Thoracic aorta (tissue), 2 donors: Measurements from ENCODE around the gene OXNAD1. TPM values are rescaled to one million over a fixed set of nuclear protein-coding genes. Genes with fewer than 3 reads are reported as not detected.

Experiments used
- ATAC-seq: fragments of 150-250 bp; one replicate; pipeline ENCODE4 v1.8.0; 2017; ENCODE audit warnings: low read depth; ENCODE audit not compliant: insufficient number of reproducible peaks, low FRiP score
- DNase-seq: peaks from one replicate; pipeline ENCODE4 v3.0.0-alpha.2; 2020; ENCODE audit warnings: low spot score
- H3K27ac ChIP-seq, 2 donors: fragments of 200-600 bp; sonication (generic); 1 replicate in 1 of 2; 2 replicates in 1 of 2; pipeline ENCODE4 v1.5.1; 2016; ENCODE audit warnings: mild to moderate bottlenecking in 2 of 2, moderate library complexity in 2 of 2
- H3K27me3 ChIP-seq: fragments of 200-600 bp; sonication (generic); replicated peaks from 2 replicates; pipeline ENCODE4 v1.6.0; 2016; ENCODE audit warnings: mild to moderate bottlenecking; ENCODE audit not compliant: insufficient read depth
- H3K36me3 ChIP-seq: fragments of 200-600 bp; sonication (generic); one replicate; pipeline ENCODE4 v1.5.1; 2016
- H3K4me1 ChIP-seq, 2 donors: fragments of 200-600 bp; sonication (generic); 1 replicate in 1 of 2; 2 replicates in 1 of 2; pipeline versions ENCODE4 v1.5.1 to v1.6.0; 2016; ENCODE audit warnings: low read depth in 2 of 2, mild to moderate bottlenecking in 1 of 2; ENCODE audit not compliant: control insufficient read depth in 1 of 2
- H3K4me3 ChIP-seq: fragments of 200-600 bp; sonication (generic); 2 replicates; pipeline ENCODE4 v1.5.1; 2016; ENCODE audit warnings: mild to moderate bottlenecking
- H3K9me3 ChIP-seq: fragments of 200-600 bp; sonication (generic); 2 replicates; pipeline ENCODE4 v1.5.1; 2016
- total RNA-seq, 2 donors: library from RNA; depleted of rRNA; stranded (reverse); fragments of >200 nt; gene quantifications; one replicate each; pipeline versions ENCODE4 v1.1.0 to v1.2.3, GENCODE V29; 2016
- TF ChIP-seq, protein P1 (sequence below): fragments of 200-600 bp; sonication (generic); IDR thresholded peaks from one replicate; pipeline ENCODE4 v1.5.1; 2019; ENCODE audit warnings: antibody characterized with exemption

Gene OXNAD1
- total RNA-seq, 2 donors from 2014 or later, result 6.8 to 7.9 TPM

DNA sequence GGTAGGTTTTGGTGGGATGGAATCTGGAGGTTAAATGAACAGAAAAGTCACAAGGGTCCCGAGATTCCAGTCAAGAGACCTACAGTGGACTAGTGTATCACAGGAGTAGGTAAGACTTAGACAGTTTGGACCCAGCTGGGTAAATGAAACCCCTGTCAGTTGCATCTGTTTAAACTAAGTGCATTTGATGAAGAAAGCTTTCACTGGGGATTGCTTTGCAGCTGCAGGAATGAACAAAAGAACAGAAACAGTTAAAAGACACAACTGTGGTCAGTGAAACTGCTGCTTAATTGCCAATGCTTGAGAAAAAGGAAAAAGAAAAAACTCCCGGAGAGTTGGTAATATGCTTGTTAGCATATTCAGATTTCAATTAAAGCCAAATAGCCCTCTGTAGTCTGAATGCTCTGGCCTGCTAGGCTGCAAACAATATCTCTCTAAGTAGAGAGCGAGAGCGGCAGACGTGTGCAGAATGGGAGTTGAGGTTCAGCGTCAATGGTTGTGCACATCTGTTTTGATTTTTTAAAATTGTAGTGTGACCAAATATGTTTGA lies 37.1 kb downstream of the OXNAD1 start:
- ATAC-seq (no peak), DNase-seq (no peak)
- peaks cover 3 to 12% of the 10 kb centered on the region in 2 donors for H3K4me1 ChIP-seq
- no peaks in the 10 kb centered on the region for H3K36me3 ChIP-seq
- no peaks in the 10 kb centered on the region for H3K9me3 ChIP-seq
- no peak overlapping the region for H3K4me3 ChIP-seq
- H3K27me3 ChIP-seq, result no peaks in the 10 kb centered on the region
- no peak overlapping the region for H3K27ac ChIP-seq
- TF ChIP-seq, protein P1, sequence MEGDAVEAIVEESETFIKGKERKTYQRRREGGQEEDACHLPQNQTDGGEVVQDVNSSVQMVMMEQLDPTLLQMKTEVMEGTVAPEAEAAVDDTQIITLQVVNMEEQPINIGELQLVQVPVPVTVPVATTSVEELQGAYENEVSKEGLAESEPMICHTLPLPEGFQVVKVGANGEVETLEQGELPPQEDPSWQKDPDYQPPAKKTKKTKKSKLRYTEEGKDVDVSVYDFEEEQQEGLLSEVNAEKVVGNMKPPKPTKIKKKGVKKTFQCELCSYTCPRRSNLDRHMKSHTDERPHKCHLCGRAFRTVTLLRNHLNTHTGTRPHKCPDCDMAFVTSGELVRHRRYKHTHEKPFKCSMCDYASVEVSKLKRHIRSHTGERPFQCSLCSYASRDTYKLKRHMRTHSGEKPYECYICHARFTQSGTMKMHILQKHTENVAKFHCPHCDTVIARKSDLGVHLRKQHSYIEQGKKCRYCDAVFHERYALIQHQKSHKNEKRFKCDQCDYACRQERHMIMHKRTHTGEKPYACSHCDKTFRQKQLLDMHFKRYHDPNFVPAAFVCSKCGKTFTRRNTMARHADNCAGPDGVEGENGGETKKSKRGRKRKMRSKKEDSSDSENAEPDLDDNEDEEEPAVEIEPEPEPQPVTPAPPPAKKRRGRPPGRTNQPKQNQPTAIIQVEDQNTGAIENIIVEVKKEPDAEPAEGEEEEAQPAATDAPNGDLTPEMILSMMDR, result no peak

DNA sequence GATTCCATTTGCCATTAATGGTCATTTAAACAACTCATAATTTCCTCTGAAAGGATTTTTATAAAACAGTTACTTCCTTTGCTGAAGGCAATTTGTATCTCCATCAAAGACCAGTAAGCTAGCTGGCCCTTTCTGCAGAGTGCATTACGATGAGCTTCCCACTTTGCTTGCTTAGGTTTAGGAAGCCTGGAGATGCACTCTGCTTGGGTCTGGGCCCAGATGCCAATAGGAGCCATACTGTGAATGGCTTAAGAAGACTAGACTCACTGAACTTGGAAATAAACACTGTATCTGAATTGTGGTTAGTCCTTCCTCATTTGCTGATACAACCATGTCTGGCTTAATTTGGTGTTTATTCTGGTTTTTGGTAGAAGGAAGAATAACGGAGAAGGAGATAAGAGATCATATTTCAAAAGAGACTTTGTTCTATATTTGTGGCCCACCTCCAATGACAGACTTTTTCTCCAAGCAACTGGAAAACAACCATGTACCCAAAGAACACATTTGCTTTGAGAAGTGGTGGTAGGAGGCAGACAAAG lies 38.1 kb downstream of the OXNAD1 start:
- DNase-seq, result no peak
- peaks cover 3 to 18% of the 10 kb centered on the region in 2 donors for H3K4me1 ChIP-seq
- ATAC-seq, result no peak
- TF ChIP-seq, protein P1, result no peak
- H3K27ac ChIP-seq, result no peak overlapping the region
- H3K9me3 ChIP-seq, result no peaks in the 10 kb centered on the region
- H3K36me3 ChIP-seq, result no peaks in the 10 kb centered on the region
- H3K4me3 ChIP-seq, result no peak overlapping the region
- no peaks in the 10 kb centered on the region for H3K27me3 ChIP-seq

DNA sequence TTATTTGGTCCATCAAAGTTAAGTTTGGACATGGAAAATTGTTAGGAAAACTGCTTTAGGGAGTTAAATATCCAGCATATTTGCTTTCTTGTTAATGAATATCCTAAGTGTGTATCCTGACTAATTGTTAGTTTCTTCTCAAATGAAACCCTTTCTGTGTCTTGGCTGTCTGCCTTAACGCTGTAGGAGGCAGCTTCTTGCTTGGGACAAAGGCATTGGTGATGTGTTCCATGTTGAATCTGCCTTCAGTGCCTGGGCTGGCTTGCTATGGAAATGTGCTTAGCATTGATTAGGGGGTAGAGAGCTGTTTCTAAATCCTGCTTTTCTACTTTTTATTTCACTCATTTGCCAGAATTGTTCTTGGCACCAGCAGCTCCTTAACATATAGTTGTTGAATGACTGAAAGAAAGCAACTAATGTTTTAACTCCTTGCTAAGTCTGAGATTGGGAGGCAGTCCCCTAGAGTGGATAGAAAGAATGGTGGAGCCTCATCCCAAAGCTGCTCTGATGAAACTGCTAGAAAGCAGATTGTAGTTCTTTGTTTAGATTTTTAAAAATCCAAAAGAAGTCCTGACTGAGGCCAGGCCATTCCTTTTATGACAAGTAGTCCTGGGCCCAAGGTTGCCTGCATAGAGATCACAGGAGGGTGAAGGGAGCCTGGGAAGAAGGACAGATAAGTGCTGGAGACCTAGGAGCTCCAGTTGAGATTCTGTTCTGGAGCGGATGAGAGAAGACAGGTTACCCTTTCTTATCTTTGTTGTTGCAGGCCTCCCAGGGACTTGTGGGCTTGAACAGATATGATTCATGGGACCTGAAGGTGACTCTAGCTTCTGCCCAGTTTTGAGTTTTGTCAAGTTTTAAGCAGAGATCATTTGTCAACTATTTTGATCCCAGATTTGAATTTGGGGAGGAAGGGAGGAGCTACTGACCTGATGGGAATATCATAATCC lies 39.3 kb downstream of the OXNAD1 start:
- DNase-seq, result no peak
- Histone ChIP-seq H3K4me1 (peaks cover 0 to 9% of the 10 kb centered on the region in 2 donors), H3K9me3 (no peaks in the 10 kb centered on the region), H3K36me3 (no peaks in the 10 kb centered on the region), H3K4me3 (no peak overlapping the region), H3K27ac (no peak overlapping the region), H3K27me3 (no peaks in the 10 kb centered on the region)
- TF ChIP-seq, protein P1, result no peak
- ATAC-seq, result no peak

GRCh38 chr3:16305111-16305541 lies 40.1 kb downstream of the OXNAD1 start:
- Histone ChIP-seq H3K9me3 (no peaks in the 10 kb centered on the region), H3K27me3 (no peaks in the 10 kb centered on the region), H3K36me3 (no peaks in the 10 kb centered on the region), H3K4me1 (peaks cover 0 to 9% of the 10 kb centered on the region in 2 donors), H3K4me3 (no peak overlapping the region), H3K27ac (no peak overlapping the region)
- TF ChIP-seq, protein P1, result no peak
- DNase-seq (no peak), ATAC-seq (no peak)
